ENCODE data around the gene FAM222A.

The FAM222A gene

DNA sequence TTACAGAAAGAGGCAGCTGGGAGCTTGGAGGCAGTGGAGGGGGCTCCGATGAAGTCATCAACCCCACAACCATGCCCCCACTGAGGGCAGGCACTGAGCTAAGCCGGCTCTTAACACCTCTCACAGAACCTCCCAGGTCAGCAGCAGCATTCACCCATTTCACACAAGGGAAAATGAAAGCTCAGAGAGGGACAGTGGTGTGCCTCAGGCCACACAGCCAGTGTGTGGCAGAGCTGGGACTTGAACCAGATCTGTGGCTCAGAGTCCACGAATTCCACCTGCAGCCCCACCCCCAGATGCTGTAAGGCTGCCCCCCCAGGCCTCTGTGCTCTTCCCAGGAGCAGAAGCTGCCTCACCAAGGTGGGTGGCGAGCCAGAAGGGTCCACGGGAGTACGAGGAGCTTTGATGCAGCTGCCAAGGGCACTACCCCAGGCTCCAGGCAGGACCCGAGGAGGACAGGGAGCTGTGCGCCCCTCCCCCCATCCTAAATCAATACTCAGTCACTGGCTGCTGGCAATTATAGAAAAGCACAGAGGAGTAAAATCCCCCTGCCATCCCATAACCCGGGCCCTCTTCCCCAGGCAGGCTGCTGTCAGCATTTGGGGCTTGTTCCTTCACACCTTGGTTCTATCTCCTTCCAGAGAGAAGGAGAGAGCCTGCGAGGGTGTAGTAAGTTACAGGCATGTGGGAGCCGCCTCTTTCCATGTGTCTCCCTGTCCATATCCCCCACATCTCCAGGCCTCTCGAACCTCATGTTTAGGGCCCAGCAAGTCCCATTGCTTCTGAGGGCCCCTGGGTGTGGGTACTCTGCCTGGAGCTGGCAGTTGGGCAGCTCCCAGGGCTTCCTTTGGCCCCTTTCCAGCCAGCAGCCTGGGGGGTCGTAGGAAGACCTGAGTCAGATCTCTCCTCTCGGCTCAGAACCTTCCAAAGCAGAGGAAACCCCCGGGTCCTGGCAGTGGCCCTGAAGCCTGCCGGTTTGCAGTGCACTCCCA, 47.6 kb downstream of the FAM222A start:
- DNase-seq = no peak

DNA sequence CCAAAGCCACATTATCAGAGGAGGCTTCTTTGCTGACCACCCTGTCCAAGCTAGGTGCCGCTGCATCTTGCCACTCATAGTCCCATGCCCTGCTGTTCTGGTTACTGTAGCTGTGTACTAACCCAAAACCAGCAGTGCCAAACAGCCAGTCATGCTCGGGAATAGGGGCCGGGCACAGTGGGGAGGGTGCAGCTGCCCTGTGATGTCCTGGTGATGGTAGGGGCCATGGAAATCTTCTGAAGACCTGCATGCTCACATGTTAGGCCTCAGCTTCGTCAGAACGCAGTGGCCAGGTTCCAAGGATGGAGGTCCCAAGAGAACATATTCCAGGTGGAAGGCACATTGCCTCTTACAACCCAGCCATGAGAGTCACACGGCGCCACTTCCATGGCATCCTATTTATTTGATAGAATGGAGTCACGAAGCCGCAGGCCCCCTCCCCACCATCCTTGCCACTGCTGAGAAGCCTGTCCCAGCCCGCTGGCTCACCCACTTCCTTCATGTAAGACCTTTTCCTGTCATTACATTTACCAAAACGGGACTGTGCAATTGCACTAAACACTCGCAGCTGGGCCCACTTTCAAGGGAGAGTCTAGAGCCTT, 48.5 kb downstream of the FAM222A start:
- DNase-seq = no peak

DNA sequence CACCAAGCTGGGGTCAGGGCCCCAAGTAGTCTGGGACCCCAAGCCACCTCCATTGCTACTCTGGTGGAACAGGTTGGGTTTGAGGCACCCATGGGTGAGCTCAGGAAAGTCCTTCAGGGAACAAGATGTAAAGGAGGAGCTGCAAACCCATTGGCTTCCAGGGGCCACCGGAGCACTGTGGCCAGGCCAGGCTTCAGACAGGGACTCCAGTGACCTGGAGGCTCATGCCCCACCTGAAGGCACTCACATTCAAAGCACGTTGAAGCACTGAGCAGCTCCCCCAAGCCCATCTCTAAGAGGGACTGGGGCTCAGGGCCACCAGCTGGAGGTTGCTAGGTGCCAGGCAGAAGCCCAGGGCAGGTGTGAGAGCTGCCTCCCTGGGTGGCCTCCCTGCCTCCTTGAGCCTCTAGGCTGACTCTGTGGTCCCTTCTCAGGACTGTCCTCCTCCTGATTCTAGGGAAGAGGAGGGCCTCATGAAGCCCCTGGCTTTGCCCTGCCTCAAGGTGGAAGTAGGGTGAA, 49.1 kb downstream of the FAM222A start:
- DNase-seq = no peak

DNA sequence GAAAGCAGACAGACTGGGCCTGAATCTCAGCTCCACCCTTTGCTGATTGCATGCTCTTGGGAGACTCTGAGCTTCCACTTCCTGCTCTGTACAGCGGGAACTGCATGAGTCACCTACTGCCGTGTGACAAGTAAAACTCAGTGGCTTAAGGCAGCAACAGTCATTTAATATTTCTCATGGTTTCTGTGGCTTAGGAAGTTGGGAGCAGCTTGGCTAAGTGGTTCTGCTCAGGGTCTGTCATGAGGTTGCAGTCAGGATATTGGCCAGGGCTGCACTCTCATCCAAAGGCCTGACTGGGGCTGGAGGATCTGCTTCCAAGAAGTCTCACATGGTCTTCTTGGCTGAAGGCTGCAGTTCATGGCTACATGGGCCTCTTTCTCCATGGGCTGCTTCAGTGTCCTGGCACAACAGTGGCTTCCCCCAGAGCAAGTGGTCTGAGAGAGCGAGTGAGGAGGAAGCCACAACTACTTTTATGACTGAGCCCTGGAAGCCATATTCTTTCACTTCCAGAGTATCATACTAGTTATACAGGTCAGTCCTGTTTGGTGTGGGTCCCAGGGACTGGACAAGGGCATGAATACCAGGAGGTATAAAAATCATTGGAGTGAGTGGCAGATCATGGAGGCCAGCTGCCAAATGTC, 49.7 kb downstream of the FAM222A start:
- no peak for DNase-seq

DNA sequence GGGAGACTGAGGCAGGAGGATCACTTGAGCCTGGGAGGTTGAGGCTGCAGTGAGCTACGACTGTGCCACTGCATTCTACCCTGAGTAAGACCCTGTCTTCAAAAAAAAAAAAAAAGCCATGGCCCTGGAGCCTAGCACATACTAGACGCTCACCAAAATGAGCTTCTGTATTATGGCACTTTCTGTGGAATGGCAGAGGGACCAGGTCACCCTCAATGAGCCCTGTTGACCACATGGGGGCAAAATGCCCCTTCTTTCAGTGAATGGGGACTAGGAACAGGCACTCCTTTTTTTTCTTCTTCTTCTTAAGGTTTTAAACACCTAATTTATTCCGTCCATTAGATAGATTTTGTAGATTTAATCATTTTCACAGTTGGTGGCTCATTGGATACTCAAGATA, 50.5 kb downstream of the FAM222A start:
- DNase-seq = no peak

DNA sequence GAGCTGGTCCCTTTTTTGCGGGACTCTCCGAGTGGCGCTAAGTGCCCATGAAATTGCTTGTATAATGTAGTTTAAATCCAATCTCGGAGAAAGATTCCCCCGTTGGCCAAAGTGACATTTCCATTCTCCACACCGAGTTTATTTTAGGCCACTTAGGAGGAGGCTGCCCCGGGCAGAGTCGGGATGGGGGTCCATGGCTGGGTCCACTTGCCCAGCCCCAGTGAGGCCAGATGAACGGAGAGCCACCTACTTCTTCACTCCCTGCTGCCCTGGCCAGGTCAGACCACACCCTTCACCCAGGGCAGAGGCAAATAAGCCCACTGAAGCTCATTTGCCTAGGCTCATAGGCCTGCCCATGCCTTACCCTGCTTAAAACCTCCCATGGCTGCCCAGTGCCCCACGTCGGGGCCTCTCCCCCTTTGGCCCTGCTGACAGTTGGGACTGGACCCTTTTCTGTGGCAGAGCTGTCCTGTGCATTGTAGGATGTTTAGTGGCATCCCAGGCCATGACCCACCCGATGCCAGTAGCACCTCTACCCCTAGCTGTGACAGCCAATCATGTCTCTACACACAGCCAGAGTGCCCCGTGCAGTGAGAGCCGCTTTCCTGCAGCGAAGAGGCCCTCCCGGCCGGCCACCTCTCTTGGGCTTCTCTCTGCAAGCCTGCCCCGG, 51.3 kb downstream of the FAM222A start:
- DNase-seq = no peak

DNA sequence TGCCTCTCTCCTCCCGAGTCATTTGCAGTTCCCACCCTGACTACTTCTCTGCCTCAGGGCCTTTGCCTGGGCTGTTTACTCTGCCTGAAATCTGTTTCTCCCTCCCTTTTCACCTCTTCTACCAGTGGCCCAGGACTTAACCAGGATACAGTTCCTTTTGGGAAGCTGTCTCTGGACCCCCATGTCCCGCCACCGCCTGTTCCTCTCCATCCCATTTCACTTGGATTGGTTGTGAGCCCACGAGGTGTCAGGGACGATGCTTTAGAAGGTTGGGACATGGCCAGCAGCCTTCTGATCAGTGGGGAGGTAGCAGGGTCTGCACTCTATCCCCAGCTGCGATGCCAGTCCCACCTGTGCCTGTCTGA, 51.8 kb downstream of the FAM222A start:
- no peak for DNase-seq

DNA sequence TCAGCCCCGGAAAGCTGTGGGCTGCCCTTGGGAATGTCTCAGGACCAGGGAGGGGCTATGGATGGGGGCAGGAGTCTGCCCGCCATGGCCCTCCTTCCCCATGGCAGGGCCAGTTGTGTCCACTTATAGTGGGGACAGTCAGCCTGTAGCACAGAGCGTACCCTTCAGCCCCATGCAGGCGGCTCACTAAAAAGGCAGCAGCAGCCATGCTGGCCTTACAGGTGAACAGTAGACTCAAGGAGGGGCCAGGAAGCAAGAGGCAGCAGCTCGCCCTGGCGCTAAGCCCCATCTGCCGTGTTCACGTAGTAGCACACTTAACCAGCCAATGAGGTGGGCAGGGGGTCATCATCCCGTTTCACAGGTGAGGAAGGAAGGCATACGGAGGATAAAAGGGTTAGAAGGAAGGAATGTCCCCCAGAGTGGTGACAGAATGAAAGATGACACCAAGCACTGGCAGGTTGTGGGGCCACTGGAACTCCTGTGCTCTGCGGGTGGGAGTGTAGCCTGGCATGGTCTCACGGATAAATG, 52.7 kb downstream of the FAM222A start:
- no peak for DNase-seq

DNA sequence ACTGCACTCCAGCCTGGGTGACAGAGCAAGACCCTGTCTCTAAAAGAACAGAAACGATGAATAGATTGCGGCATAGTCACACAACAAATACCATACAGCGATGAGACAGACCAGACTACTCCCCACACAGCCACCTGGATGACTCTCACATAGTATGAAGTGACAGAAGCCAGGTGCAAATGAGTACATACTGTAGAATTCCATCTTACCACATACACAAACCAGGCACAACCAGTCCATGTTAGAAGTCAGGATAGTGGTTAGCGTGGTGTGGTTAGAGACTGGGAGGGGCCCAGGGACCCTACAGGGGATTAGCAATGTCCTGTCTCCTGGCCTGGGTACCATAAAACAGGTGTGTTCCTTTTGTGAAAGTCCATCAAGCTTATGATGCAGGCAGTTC, 53.8 kb downstream of the FAM222A start:
- no peak for DNase-seq

DNA sequence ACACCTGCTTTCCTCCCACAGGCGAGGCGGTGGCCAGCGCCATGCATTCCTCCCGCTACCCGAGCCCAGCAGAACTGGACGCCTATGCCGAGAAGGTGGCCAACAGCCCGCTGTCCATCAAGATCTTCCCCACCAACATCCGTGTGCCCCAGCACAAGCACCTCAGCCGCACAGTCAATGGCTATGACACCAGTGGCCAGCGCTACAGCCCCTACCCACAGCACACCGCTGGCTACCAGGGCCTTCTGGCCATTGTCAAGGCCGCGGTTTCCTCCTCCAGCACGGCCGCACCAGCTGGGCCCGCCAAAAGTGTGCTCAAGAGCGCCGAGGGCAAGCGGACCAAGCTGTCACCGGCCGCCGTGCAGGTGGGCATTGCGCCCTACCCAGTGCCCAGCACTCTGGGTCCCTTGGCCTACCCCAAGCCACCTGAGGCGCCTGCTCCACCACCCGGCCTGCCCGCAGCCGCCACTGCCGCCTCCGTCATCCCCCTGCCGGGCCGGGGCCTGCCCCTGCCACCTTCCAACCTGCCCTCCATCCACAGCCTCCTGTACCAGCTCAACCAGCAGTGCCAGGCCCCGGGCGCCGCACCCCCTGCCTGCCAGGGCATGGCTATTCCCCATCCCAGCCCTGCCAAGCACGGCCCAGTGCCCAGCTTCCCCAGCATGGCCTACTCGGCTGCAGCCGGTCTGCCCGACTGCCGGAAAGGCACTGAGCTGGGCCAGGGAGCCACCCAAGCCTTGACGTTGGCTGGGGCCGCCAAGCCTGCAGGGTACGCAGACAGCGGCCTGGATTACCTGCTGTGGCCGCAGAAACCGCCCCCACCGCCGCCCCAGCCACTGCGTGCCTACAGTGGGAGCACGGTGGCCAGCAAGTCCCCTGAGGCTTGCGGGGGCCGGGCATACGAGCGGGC, 54.6 kb downstream of the FAM222A start:
- no peak for DNase-seq

DNA sequence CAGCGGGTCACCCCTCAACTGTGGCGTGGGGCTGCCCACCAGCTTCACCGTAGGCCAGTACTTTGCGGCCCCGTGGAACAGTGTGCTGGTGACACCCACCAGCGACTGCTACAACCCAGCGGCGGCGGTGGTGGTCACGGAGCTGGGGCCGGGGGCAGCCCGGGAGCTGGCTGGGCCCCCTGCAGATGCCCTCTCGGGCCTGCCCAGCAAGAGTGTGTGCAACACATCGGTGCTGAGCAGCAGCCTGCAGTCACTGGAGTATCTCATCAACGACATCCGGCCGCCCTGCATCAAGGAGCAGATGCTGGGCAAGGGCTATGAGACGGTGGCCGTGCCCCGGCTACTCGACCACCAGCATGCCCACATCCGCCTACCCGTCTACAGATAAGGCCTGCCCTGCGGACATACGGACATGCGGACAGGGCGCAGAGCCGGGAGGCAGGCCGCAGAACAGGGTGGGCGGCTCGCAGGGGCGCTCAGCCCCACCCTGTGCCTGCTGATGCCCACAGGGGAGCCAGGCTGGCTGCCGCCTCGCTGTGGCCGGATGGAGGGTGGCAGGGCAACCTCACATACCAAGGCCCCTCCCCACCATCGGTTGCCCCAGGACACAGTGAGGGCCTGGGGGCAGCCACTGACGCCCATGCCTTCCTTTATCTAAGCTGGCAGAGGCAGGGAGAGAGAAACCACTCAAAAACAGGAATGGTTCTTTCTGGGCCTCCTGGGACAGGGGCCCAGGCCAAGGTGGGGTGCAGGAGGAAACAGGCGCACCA, 55.5 kb downstream of the FAM222A start:
- DNase-seq = no peak

DNA sequence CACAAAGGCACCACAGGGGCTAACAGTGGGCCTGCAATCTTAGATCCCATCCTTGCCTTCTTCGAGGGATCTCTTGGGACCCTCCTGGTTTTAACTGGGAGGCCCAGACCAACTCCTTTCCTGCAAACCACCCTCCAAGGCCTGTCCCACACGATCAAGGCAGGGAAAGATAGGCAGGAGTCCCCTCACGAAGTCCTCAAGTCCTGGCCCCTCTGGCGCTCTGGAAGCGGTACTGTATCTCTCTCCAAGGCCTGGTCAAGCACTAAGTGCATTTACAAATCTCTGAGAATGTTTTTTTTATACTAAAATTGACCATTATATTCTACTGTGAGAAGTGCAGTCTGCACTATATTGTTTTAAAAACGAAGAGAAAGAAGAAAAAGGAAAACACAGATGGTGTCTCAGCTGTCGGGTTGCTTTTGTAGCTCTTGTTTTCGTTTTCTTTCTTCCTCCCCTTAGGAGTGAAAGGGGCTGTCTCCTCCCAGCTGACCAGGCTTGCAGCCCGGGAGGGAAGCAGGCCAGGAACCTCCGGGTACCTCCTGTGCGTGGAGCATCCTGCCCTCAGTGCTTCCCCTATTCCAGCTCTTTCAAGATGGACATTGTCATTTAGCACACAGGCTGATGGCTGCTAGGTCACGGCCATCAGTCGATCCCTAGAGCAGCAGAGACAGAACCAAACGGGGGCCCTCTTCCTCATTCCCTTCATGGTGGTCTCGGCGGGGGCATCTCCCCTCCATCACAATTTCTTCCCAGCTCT, 56.7 kb downstream of the FAM222A start:
- DNase-seq = no peak

DNA sequence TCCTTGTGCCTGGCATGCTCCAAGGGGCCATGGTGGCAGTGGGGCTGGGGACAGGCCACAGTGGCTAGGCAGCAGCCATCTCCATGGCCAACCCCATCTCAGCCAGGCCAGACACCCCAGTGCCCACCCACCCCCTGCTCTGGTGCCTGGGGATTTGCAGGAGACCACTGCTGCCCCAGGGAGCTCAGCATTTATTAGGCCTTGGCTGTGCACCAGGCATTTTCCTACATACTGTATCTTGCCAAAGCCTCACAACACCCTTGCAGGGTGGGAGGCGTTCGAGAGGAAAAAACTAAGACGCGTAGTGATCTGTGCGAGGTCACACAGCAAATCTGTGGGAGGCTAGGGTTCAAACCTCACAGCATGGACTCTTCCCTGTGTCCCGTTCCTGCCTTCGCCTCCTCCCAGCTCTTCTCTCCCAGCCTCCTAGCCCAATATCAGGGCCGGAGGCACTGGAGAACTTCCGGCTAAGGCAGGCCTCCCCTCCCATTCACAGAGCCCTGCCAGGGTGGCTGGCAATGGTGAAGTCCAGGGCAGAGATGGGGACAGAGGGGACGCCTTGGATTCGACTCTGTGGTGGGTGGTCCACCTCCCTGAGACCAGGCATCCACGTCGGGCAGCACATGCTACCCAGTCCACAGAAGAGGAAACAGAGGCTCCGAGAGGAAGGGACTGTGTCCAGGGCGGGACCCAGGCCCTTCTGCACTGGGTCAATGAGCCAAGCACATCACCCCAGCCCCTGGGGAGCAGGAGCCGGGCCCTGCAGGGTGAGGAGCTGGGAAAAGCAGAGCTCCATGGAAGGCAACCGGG, 57.4 kb downstream of the FAM222A start:
- DNase-seq = no peak

DNA sequence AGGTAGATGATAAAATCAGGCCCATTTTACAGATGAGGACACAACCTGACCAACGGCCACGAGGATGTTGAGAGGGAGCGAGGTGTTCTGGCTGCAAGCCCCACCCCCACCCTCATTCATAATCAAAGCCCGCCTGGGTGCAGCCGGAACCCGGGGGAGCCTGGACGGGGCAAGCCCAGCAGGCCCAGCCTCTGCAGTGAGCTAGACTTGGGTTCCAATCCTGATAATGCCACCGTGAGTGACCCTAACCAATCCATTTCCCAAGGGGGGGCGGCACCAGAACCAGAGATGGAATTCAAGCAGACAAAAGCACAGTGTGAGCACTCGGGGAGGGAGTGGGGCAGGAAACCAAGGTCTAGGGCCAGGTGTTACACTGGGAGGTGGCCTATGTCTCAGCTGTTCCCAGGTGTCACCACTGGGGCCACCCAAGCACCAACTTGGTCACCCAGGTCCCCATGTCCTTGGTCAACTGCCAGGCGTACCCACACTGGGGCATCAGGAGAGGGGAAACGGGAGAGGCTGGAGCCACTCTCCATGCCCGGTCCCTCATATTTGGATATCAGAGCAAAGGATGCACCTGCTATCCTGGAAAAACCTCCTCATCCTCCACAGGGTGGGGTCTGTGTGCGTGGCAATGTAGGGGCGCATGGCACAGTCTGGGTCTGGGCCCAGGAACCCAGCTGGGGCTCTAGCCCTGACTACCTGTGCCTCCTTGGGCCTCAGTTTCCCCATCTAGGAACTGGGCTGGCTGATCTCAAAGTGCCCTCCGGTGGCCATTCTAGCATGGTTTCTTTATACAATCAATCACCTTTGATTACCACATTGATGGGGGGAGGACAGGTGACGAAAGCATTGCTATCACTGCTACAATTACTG, 58.4 kb downstream of the FAM222A start:
- DNase-seq = no peak

DNA sequence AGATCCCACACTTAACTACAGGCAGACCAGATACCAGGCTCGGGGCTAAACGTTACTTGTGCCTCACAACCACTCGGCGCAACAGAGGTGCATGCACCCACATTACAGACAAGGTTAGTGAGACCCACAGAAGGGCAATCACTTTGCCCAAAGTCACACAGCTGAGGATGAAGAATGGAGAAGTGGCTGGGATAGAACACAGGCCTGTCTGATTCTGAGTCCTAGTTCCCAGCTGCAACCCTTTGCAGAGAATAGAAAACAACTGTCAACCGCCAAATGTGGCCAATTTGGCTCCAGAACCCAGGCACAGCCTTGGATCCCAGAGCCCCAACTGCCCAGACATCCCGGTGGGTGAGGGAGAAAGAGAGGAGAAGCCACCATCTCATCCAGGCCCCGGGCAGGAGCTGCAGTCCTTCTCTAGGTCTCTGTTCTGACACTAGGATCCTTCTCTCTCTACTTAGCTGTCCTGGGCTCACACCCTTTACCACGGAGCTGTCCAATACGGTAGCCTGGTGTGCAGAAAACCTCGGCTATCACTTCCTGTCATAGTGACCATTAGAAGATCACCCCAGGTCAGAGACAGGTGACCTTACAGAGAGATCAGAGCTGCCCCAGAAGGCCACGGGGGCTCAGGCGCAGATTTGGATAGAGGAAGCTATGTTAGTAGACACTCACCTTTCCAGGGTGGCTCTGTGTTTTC, 59.1 kb downstream of the FAM222A start:
- no peak for DNase-seq

DNA sequence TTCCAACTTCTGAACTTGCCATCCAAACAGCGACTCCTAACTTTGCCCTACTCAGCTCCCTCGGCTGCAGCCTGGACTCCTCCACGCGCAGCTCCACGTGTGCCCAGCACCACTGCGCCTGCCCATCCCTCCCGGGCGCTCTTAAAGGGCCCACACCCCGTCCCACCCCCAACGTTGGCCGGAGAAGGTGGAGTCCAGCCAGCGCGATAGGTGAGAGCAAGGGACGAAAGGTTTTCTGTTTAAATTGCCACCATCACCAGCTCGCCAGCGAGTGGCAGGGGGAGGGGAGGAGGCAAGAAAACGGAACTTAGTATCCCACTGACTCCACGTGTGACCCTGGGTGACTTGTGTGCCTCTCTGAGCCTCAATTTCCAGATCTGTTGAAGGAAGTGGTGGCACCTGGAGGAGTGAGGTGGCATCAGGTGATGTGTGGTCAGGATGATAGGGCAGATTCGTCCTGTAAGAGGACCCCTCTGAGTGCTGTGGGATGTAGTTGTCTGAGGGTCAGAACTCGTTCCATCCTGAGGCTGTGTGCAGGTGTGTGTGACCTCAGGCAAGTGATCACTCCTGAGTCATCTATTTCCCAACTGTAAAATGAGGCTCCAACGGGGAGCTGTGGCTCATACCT, 59.9 kb downstream of the FAM222A start:
- no peak for DNase-seq
